GM13976 (cell line): Measurements from ENCODE around the gene CARD8.
A peak's percentile ranks its signal among the peaks of the same experiment; 100 is the strongest.

Experiments
- DNase-seq: peaks from one replicate; pipeline ENCODE4 v3.0.0; 2012; ENCODE audit warnings: low spot score
- CTCF ChIP-seq: IDR thresholded peaks from 2 replicates; pipeline ENCODE4 v1.5.1; 2012; ENCODE audit warnings: borderline replicate concordance, mild to moderate bottlenecking; ENCODE audit not compliant: insufficient read depth; ENCODE audit errors: extremely low read depth, missing control alignments, control extremely low read depth
- in situ Hi-C: fragments of 300-500 bp; cut with MboI; formaldehyde crosslinking; loops from one replicate; pipeline ENCODE4 v1.12.0; 2022; ENCODE audit warnings: low sequenced_read_pairs, mixed read lengths, inconsistent platforms; ENCODE audit not compliant: unreplicated experiment

CARD8 gene

GRCh38 chr19:48255376-48256303 is at the start of gene CARD8:
TSS of gene CARD8 (minus strand) at chr19:48255912. CDS start at chr19:48241020, 14,892 bp downstream.
- no peak for TF ChIP-seq CTCF
- in situ Hi-C loops: no loop called here
- DNase-seq: peak; percentile 61

- in situ Hi-C loops: loop anchor here (25.0 kb wide), 1 partner anchor 283 kb away; no protein-coding TSS in a partner anchor
- DNase-seq: no peak
- TF ChIP-seq CTCF: no peak
These were observed 48.2 kb upstream of the CARD8 start for GRCh38 chr19:48303866-48304265.

GRCh38 chr19:48303367-48303766 is 47.7 kb upstream of the CARD8 start:
- in situ Hi-C loops: loop anchor here (25.0 kb wide), 1 partner anchor 284 kb away; no protein-coding TSS in a partner anchor
- DNase-seq: no peak
- no peak for TF ChIP-seq CTCF

GRCh38 chr19:48302600-48302959 is 46.9 kb upstream of the CARD8 start:
- TF ChIP-seq CTCF: no peak
- DNase-seq: no peak
- in situ Hi-C loops: loop anchor here (25.0 kb wide), 1 partner anchor 285 kb away; no protein-coding TSS in a partner anchor

GRCh38 chr19:48301886-48302599 is 46.3 kb upstream of the CARD8 start:
- TF ChIP-seq CTCF: no peak
- DNase-seq: no peak
- in situ Hi-C loops: loop anchor here (25.0 kb wide), 1 partner anchor 285 kb away; no protein-coding TSS in a partner anchor

GRCh38 chr19:48297975-48298374 is 42.3 kb upstream of the CARD8 start:
- no peak for DNase-seq
- in situ Hi-C loops: no loop called here
- no peak for TF ChIP-seq CTCF
